ENCODE measurements around the gene SHH.

The SHH gene

DNA sequence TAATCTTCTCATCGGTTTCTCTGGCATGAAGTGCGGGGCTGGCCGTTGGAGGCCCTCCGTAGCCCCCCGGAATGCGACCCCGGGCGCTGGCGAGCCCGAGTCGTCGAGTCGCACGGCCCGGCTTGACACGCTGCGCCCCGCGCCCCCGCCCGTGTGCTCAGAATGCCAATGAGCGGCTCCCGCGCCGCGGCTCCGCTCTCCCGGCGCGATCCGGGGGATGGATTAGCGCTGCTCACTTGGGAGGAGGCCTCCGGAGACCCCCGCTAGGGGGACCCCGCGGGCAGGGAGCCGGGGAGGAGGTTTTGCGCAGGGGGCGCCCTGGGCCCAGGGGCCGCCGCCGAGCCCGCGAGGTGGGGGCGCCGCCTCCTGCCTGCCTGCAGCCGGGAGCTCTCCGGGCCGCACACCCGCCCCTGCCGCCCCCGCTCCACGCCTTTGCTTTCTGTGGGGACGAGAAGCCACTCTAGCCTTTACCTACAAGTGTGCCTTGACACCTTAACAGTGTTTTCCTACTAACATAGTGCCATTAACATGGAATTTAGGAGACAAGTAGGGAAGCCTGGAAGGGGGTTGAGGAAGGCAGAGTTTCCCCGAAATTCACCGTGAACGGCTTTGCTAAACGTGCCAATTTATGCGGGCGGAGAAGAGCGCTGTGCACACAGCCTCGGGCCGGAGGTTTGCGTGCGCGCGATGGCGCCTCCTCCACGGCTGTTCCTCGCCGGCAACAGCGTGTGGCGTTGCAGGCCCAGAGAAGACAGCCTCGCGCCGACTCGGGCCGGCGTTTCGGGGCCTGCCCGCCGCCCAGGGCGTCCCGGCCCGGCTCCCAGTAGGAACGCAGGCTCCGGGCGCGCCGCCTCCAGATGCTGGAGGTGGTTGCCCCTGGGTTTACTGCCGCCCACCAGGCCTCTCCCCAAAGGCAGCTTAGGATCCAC, 7.1 kb downstream of the SHH start:
- DNase-seq: peak; percentile 52

DNA sequence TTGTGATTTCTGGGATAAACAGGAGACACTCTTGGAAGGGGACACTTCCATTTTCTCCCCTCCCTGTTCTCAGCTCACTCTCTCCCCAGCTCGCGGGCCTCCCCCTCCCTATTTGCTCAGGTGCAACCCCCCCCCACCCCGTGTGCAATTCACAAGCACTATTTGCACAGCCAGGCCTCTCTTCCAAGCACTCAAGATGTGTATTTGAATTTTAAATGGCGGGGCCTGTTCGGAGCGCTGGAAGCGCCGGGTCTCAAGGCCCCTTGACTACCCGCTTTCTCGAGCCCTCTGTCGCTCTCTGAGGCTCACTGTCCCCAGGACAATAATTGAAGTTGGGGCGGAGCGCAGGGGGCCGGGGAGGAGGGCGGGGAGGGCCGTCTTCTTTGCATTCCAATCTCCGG, 7.8 kb downstream of the SHH start:
- DNase-seq: no peak

DNA sequence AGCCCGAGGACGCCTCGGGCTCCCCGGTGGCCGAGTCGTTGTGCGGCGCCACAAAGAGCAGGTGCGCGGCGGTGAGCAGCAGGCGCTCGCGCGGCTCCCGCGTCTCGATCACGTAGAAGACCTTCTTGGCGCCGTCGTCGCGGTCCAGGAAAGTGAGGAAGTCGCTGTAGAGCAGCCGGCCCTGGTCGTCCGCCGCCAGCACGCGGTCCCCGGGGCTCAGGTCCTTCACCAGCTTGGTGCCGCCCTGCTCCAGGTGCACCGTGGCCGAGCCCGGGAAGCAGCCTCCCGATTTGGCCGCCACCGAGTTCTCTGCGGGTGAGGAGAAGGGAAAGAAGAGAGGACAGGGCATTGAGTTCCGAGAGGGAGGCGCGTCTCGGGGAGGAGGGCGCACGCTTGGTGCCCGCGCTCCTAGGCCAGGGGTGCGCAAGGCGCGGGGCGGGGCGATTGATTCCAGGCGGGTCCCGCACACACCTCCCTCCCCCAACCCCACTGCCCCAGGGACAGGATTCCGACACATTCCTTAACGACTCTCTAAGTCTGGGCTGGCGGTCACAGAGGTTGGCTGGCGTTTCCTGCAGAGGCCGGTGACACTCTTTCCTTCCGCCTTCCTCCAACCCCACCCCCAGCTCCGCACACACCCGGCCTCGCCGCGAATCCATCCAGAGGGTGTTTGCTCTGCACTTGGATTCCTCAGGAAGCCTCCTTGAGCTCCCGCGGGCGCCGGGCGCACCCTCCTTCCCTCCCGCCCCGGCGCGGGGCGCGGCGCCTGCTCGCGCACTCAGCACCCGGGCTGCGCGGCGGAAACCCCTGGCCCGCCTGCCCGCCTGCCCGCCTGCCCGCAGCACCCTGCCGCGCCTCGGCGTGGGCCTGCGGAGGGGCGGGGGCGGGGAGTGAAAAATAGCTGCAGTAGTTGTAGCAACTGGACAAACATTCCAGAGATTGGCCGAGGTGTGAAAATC, 8.6 kb downstream of the SHH start:
- DNase-seq: no peak

DNA sequence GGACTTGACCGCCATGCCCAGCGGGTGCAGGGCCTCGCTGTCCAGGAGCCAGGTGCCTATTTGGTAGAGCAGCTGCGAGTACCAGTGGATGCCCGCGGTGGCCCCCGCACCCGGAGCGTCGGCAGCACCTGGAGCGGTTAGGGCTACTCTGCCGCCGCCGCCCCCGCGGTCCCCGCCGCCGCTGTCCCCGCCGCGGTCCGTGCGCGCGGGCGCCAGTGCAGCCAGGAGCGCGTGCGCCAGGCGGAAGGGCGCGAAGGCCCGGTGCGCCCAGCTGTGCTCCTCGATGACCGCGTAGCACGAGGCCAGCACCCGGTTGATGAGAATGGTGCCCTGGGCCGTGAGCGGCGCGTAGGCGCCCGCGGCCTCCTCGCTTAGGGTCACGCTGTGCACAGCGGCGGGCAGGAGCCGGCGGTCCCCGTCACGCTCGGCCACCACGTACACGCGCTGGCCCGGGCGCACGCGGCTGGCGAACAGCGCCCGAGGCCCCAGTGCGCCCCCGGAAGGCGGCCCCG, 9.3 kb downstream of the SHH start:
- no peak for DNase-seq

DNA sequence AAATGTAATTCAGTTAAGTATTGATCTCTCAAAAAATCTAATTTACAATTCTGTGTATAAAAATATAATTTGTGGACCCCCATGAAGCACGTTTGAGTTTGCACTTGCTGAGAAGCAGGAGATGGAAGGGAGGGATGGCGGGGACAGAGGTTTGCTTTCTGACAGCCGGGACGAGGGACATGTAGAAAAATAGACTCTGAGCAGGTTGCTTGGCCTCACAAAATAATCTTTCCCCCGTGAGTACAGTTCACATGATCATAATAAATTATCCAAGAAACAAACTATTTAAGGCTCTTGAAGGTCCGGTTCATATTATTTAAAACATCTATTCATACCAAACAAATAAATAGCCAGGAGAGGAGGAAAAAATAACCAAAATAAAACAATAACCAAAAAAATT, 10.0 kb downstream of the SHH start:
- no peak for DNase-seq

DNA sequence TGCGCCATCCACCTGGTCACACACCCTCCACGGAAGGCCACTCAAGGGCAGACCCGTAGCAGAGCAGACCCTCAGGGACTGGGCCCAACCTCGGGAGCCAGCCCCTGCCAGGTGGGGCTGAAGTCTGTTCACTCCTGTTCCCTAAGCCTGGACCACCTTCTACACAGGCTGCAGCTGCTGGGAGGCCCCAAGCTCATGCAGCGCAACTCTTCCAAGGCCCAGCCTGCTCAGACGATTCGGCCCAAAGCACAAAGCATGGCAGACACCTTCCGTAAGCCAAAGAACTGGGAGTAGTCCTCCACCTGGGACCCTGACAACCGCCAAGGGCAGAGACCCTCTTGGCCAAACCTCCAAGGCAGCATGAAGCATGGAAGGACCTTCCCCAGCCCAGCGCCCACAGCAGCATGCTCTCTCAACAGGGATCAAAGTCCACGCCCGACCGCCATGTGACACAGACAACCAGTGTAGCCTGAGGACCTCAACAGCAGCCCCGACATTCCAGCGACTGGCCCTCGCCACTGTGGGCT, 11.5 kb downstream of the SHH start:
- no peak for DNase-seq

DNA sequence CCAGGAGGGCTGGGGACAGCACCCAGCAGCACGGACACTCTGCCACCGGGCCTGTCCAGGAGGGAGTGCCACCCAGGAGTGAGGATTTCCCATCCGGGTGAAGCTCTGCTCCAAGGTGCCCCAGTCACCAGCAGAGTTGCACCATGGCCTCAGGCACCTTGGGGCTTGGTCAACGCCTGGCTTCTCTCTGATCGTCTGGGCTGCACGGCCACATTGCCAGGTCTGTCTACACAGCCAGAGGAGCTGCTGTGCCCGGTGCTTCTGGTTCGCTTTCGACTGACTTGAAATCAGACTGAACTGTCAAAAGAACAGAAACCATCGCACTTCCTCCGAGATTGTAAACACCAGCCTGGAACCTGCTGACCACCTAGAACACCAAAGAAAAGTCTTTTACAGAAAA, 12.0 kb downstream of the SHH start:
- DNase-seq: no peak

DNA sequence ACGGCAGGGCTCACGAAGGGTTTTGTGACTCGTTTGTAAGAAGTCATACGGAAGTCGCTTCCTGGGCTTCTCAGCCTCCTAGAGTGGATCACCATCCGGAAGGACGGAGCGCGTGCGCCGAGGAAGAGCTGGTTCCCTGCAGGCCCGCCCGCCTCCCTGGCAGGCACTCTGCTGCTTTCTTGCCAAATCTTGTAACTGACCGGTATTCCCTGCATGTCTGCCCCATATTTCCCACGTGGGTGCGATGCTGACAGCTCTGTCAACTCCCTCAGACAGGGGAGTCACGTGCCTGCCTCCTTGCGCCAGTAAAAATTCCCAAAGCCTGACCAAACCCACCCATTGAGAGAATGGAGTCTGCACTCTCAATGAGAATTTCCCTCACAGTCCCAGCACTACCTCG, 12.7 kb downstream of the SHH start:
- DNase-seq: peak; percentile 6

DNA sequence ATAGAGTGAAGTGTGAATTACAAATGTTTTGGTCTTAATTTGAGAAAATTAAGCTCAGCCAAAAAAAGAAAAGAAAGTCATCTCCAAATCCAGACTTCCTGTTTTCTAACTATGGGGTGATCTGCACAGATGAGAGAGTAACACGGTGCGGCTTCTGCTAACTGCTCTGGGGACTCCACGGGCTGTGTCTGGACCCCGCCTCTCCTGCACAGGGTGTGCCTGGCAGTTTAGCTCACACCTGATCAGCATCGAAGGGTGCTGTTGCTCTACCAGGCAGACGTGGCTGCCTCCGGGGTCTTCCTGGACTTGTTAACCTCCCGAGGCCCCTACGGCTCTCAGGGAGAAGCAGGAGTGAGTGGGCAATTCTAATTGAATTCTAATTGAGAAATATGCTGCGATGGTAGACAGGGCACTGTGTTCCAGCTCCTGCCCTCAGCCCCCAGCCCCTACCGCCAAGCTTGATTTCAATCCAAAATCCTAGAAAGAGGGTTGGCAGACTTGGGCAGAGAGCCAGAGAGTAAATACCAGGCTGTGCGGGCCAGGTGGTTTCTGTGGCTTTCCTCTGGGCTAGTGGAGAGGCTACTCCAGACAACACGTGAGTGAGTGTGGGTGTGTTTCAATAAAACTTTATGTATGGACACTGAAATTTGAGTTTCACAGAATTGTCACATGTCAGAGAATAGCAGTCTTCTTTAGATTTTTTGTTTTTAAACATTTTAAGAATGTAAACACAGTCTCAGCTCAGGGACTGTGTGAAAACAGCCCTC, 13.4 kb downstream of the SHH start:
- DNase-seq: no peak

DNA sequence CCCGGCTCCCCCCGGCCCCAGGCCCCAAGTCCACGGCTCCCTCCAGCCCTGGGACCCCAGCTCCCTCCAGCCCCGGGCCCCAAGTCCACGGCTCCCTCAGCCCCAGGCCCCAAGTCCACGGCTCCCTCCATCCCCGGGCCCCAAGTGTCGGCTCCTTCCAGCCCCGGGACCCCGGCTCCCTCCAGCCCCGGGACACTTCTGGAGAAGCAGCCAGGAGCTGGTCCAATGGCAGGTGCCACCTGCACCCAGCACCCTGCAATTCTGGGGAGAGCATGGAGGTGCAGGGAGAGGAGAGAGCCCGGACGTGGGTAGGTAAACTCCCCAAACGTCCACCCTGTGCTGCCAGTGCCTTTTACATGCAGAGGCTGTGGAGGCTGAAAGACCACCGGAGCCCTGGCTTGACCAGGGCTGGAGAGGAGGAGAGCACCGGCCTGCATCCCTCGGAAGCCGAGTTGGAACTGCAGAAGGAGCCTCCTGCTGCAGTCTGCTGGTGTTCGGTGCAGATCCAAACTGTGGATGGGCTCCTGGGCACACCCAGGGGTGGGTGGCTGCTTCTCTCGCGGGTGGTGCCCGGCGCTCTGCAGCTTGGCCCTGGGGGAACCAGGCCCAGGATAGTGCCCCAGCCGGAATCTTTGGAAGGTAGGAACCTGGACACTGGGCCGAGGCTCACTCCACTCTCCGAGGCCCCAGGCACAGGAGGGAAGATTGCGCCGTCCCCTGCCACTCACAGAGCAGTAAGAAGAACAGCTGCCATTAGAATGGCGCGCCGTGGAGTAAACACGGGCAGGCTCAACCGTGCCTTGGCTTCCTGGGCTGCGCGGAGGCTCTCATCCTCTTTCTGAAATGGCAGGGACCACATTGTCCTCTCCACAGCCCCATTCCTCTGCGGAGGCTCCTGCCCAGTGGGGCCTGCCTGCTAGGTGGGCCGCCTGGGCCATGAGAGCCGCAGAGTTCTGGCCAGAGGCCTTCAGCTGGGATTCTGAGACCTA, 14.7 kb downstream of the SHH start:
- DNase-seq: no peak

DNA sequence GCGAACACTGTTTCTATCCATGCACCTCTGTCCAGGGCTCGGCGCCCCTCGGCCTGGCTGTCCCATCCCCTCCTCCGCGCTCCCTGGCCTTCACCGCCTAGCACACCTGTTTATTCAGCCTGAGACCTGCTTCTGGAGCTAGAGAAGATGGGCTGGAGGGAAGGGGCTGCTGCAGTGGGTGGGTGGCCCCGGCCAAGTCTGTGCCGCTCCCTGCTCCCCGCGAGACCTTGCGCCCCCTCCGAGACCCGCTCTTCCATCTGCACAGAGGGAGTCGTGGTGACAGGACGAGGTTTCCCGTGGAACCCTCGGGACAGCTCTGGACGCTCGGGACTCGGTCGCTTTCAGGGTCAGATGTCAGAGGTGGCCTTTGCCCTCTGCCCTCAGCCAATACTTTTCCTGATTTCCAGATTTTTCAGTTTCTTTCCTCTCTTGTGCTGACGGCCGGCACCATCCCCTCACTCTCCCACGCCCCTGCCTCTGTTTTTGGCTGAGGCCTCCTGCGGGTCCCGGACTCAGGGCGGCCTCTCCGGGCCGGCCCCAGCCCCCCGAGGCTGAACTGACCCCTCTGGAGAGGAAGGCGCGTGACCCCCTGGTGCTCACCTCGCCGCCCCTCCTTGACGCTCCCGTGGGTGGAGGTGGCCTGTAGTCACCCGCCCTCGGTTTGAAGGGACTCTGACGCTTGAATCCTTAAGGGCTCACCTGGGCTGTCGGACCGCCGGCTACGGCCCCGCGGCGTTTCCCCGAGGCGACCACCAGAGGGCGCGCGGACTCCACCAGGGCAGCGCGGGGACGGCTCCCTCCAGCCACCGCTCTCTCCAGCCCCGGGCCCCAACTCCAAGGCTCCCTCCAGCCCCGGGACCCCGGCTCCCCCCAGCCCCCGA, 15.6 kb downstream of the SHH start:
- DNase-seq: peak; percentile 48

DNA sequence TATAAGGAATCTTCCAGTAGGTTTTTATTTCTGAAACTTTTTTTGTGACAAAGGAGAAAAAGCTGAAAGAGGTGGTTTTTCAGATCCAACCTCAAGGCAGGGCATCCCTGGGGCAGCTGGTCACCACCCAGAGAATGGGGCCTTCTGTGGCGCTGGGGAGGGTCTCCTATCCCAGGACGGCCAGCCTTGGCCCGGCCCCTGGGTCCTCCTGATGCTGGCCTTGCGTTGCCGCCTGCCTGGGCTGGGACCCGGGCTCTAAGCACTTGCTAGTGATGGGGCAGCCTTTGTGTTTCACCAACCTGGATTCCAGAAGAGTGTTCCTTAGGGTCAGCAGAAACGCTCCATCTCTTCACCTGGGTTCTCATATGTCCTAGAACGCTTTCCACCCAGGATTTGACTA, 16.3 kb downstream of the SHH start:
- no peak for DNase-seq

DNA sequence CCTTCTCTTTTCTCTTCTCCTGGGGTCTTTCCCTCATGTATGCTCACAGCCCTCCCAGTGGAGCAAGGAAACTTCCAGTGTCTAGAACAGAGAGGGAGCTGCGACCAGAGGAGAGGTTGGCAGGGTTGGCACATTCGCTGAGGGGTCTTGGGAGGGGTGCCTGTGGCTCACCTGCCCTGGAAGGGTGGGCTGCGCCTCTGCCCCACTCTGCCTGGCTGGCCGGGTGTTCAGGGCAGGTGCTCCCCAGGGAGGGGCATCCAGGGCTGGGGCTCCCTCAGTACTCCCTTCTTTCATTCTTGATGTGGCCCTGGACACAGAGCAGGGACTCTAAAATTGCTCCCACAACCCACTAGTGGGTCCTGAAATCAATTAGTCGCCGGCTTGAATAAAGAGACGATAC, 16.9 kb downstream of the SHH start:
- DNase-seq: no peak

DNA sequence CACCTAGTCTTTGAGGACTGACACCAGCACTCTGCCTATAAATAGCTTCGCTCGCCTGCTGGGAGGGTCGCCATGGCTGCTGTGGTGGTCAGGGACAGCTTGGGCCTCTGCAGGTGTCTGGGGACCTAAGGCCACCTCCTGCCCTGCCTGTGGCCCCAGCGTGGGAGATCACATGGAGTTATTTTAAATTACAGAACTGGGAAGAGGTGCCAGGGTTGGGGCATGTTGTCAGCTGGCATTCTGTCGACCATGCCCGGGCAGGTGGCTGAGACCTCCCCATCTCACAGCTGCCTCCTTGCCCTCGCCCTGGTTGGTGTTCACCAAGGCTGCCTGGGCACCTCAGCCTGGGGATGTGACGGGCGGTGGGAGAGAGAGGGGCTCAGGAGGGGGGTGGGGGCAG, 18.1 kb downstream of the SHH start:
- no peak for DNase-seq

DNA sequence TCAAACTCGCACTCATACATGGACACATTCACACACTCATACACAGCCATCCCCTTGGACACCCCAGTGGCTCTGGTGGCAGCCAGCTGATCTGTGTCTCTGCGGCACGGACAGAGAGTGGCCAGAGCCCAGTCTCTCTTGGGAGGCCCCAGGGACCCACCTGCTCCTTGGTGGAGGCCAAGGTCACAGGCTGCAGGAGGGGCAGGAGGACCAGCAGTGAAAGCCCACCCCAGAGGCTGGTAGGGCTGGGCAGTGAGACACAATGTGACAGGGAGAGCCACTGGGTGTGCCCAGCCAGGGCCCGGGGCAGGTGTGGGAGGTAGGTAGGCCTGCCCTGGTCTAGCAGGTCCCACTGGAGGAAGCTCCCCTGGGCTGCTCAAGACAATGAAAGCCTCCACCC, 18.5 kb downstream of the SHH start:
- DNase-seq: no peak

DNA sequence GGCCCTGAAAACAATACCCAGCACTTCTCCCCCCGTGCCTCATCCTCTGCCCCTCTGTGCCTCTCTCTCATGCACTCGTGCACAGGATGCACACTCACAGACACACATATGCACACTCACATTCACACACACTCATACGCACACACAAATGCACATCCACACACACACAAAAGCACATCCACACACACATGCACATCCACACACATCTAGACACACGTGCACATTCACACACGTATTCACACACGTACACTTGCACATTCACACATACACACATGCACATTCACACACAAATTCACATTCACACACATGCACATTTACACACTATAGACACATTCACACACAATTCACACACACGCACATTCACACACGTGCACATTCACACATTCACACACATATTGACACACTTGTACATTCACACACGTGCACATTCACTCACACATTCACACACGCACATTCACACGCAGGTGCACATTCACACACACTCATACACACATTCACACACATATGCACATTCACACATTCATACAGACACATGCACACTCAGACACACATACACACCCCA, 19.2 kb downstream of the SHH start:
- no peak for DNase-seq

DNA sequence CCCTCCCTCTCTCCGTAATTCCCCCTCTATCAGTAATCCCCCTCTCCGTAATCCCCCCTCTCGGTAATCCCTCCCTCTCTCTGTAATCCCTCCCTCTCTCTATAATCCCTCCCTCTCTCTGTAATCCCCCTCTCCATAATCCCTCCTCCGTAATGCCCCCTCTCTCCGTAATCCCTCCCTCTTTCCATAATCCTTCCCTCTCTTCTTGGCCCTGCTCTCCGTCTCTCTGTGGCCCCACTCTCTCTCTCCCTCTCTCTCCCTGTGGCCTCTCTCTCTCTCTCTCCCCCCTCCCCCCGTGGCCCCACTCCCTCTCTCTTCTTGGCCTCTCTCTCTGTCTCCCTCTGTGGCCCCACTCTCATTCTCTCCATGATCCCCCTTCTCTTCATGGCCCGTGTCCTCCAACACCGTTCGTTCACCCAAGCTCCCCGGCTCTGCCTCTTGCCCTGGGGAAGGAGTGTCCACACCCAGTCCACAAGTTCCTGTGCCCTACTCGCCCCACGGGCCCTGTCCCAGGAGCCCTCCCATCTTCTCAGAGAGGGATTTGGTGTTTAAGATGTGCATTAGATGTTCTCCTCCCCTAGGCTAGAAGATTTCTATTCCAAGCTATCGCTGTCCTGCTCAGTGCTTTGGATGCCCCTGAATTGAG, 19.8 kb downstream of the SHH start:
- no peak for DNase-seq

DNA sequence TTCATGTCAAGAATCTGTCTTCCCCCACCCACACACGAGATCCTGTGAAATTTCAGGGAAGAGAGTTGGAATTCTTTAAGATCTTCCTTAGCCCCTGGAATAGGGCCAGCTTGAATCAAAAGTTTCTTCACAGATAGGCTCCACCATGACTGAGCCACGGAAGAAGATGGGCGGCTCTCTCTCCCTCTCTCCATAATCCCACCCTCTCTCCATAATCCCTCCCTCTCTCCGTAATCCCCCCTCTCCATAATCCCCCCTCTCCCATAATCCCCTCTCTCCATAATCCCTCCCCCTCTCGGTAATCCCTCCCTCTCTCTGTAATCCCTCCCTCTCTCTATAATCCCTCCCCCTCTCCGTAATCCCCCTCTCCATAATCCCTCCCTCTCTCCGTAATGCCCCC, 20.4 kb downstream of the SHH start:
- no peak for DNase-seq

DNA sequence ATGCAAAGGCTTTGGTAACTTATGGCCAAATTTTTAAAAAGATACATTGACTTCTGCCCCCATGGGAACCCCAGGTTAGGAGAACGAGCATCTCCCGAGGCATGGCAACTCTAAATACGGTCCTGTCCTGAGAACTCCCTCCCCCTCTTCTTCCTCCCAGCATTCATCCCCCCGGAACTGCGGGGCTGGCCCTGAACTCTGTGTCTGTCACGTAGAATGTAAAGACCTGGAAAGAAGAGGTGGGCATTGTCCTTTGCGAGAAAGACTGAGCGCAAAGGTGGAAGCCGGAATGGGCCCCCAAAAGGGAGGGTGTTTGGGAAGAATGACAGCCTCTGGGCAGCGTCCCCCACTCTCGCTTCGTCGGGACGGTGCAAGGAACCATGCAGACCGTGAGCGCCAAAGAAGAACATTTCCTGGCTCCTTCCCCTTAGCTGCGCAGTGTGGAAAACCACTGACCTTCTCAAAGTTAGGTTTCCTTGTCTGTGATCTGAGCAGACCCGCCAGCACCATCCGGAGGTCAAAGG, 21.0 kb downstream of the SHH start:
- no peak for DNase-seq
